HG03196 (cell line): Measurements from ENCODE around the gene PRPF31.

Experiments
- ATAC-seq: cut with Tn5 transposase; IDR thresholded peaks from one replicate; pipeline ENCODE4 v1.9.1; 2021; ENCODE audit not compliant: unreplicated experiment

PRPF31 gene

GRCh38 chr19:54107876-54108490 lies 7.6 kb upstream of the PRPF31 start:
- ATAC-seq: no peak

GRCh38 chr19:54108496-54108895 lies 7.1 kb upstream of the PRPF31 start:
- ATAC-seq: no peak

- ATAC-seq: no peak
Observed at GRCh38 chr19:54109651-54110050, 5.9 kb upstream of the PRPF31 start.

- peak; percentile 28 for ATAC-seq
Observed at GRCh38 chr19:54114340-54115108, 1.0 kb upstream of the PRPF31 start.

GRCh38 chr19:54121259-54121658 lies 5.7 kb downstream of the PRPF31 start:
- no peak for ATAC-seq

GRCh38 chr19:54123682-54124081 lies 8.1 kb downstream of the PRPF31 start:
- ATAC-seq: no peak

DNA sequence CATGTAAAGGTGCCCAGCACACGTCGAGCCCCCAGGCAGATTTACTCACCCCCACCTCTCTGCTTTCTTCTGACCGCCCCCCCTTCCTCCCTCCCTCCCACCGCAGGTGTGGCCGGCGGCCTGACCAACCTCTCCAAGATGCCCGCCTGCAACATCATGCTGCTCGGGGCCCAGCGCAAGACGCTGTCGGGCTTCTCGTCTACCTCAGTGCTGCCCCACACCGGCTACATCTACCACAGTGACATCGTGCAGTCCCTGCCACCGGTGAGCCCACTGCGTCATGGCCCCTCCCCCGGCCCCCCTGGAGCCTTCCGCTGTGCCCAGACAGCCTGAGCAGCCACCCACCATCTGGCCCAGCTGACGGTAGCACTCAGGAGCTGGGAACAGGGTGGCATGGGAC lies 8.8 kb downstream of the PRPF31 start:
- ATAC-seq: no peak

GRCh38 chr19:54125713-54126112 lies 10.2 kb downstream of the PRPF31 start:
- ATAC-seq: no peak

GRCh38 chr19:54127688-54128440 lies 12.3 kb downstream of the PRPF31 start:
- no peak for ATAC-seq

- no peak for ATAC-seq
Observed at GRCh38 chr19:54128441-54128725, 12.8 kb downstream of the PRPF31 start.

GRCh38 chr19:54128796-54129616 lies 13.5 kb downstream of the PRPF31 start:
- ATAC-seq: no peak

DNA sequence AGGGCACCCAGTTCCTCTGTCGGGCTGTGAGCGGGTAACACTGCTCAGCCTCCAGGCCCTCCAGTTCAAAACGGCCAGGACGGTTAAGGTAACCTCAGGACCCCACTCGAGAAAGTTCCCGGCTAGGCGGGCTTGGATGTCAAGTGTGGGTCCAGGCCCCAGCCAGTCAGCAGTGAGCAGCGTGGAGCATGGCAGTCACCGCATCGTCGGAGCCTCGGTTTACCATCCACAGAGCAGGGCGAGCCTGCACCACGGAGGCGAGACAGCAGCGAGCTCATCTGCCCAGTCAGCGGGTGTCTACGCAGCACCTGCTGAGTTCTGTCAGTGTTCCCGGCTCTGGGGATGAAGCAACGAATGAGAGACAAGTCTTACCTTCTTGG lies 14.1 kb downstream of the PRPF31 start:
- no peak for ATAC-seq

DNA sequence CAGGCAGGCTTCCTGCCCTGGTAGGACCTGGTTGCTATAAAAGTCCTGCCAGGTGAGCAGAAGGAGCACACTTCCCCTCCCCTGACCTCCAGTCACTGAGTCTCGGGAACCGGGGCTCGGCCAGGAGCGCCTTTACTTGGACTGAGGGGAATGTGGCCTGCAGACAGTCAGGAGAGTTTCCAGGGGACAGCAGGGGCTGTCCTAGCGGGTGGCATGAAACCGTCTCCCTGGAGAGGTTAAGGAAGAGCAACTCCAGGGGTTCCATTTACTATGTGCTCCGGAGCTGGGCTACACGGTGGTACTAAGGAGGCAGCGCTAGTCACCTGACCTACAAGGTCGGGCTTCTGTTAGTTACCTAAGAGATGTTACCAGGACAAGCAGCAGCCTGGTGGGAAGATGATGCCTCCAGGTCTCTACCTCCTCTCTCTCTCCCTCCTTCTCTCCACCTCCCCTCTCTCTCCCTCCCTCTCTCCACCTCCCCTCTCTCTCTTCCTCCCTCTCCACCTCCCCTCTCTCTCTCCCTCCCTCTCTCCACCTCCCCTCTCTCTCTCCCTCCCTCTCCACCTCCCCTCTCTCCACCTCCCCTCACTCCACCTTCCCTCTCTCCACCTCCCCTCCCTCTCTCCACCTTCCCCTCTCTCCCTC lies 17.9 kb downstream of the PRPF31 start:
- ATAC-seq: no peak

- ATAC-seq: no peak
Observed at GRCh38 chr19:54133957-54134590, 18.5 kb downstream of the PRPF31 start.

DNA sequence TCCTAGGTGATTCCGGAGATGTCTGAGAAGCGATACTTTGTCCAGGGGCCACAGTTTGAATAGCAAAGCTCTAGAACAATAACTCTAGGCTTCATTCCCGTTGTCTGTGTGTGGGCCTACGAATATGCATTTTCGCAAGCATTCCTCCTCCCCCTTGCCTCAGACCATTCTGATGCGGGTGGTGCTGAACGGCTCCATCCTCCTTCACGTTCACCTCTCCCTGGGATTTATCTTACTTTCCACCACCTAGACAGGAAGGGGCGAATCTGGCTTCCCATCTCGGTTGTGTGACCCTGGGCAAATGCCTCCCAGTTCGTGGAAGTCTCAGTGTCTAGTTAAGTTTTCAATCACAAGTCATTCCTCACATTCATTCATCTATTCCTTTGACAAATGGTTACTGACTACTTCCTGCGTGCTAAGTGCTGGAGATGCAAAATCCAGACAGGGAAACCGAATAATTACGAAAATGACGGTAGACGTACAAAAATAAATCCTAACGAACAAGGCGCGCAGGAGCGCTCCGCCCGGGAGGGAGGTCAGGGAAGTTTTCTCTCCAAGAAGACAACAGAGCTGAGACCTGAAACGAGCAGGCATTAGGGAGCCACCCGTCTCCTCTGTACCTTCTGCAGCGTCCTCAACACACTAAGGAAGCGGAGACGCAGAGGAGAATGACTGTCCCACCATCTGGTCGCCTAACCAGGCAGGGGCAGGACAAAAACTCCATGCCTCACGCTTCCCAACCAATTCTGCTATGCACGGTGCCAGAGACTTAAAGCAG lies 20.7 kb downstream of the PRPF31 start:
- no peak for ATAC-seq

- ATAC-seq: peak; percentile 84
Observed at GRCh38 chr19:54136864-54137698, 21.5 kb downstream of the PRPF31 start.

GRCh38 chr19:54137699-54138488 lies 22.3 kb downstream of the PRPF31 start, which contains the start of gene CNOT3:
TSS of gene CNOT3 (plus strand) at chr19:54137762. CDS start at chr19:54142979, 5,217 bp downstream.
- no peak for ATAC-seq
